HCEC 1CT (cell line): ENCODE data around the gene ABL2.
"Not testable (repeated sequence)": the region's sequence is repeated elsewhere in the genome, so short reads cannot be mapped to it uniquely, and the experiment has no call there.

Experiments
- DNase-seq: peaks from one replicate; pipeline ENCODE4 v3.0.0-alpha.2; 2017

ABL2 gene

DNA sequence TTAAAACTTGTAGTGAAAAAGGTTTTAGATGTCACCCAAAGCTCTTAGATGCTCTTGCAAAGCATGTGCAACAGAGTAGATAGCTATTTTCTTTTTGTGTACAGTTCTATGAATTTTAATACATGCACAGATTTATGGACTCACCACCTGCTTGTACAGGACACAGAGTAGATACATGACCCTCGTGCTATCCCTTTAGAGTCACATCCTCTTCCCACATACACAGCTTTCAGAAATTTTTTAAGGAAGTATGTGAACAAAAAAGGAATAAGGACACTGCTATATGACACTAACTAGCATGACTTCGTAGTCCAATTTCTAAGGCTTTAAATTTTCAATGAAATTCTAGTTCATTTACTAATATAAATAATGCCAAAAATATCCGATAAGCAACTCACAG, 60.9 kb downstream of the ABL2 start:
- no peak for DNase-seq

GRCh38 chr1:179167955-179168354, 61.5 kb downstream of the ABL2 start:
- no peak for DNase-seq

- DNase-seq = no peak
Measured at GRCh38 chr1:179167418-179167777, 62.1 kb downstream of the ABL2 start.

DNA sequence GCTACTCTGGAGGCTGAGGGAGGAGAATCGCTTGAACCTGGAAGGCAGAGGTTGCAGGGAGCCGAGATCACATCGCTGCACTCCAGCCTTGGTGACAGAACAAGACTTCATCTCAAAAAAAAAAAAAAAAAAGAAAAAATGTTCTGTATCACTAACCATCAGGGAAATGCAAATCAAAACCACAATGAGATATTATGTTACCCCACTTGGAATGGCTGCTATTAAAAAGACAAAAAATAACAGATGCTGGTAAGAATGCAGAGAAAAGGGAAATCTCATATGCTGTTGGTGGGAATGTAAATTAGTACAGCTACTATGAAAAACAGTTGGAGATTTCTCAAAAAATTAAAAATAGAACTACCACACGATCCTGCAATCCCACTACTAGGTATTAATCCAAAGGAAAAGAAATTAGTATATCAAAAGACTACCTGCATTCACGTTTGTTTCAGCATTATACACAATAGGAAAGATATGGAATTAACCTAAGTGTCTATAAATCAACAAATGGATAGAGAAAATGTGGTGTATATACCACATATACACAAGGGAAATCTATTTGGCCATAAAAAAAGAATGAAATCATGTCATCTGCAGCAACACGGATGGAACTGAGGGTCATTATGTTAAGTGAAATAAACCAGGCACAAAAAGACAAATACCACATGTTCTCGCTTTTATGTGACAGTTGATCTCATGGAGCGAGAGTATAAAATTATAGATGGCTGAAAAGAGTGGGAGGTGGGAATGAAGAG, 62.6 kb downstream of the ABL2 start:
- no peak for DNase-seq

DNA sequence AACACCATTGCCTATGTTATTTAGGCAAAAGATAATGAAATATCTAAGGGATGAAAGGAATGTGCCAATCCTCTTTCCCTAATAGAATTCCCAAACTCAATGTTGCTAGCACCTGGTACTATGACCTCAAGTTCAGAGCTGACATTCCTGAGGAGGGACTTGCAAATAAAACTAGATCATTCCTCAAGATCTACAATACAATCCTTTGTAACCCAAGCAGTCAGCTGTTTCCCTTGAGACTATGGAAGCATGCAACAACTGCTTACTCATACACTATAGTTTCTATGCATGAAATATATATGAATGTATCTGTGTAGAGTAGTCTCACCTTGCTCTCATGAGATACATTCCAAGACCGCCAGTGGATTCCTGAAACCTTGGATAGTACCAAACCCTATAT, 65.0 kb downstream of the ABL2 start:
- peak; percentile 65 for DNase-seq

- no peak for DNase-seq
Measured at GRCh38 chr1:179156708-179157107, 72.8 kb downstream of the ABL2 start.

- no peak for DNase-seq
Measured at GRCh38 chr1:179156026-179156425, 73.5 kb downstream of the ABL2 start.

DNA sequence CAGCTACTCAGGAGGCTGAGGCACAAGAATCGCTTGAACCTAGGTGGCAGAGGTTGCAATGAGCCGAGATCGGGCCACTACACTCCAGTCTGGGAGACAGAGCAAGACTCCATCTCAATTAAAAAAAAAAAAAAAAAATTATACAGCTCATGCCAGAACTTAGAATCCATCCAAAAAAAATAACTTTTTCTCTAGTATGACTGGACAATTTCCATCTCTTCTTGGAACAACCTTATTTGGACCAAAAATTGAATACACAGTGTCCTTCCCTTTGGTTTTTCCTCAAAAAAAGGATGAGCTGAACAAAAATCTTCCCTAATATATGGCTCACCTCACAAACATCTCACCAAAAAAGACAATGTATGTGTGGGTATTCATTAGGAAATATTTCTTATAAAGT, 73.9 kb downstream of the ABL2 start:
- no peak for DNase-seq

- no peak for DNase-seq
Measured at GRCh38 chr1:179154437-179154836, 75.0 kb downstream of the ABL2 start.

DNA sequence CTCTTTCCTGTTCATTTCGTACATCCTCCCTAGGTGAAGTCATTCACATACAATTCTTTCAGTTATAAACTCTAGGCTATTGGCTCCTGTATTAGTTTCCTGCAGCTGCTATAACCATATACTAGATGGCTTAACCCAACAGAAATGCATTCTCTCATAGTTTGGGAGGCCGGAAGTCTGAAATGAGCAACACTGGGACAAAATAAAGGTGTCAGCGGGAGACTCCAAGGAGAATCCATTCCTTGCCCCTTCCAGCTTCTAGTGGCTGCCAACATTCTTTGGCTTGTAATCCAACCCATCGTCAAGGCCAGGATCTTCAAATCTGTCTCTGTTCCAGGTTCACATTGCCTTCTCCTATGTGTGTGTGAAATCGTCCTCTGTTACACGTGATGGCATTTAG, 76.3 kb downstream of the ABL2 start:
- no peak for DNase-seq

- no peak for DNase-seq
Measured at GRCh38 chr1:179151908-179152682, 77.4 kb downstream of the ABL2 start.

DNA sequence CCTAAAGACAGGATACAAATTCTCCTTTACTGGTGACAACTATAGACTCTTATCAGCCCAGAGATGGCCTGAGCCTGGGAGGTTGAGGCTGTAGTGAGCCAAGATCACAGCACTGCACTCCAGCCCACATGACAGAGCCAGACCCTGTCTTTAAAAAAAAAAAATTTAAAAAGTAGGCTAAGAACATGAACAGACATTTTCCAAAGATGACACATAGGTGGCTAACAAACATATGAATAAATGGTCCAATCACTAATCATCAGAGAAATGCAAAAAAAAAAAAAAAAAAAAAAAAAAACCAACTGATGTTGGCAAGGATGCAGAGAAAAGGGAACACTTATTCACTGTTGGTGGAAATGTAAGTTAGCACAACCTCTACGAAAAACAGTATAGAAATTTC, 82.6 kb downstream of the ABL2 start:
- peak; percentile 78 for DNase-seq

GRCh38 chr1:179146476-179146875, 83.0 kb downstream of the ABL2 start:
- no peak for DNase-seq

DNA sequence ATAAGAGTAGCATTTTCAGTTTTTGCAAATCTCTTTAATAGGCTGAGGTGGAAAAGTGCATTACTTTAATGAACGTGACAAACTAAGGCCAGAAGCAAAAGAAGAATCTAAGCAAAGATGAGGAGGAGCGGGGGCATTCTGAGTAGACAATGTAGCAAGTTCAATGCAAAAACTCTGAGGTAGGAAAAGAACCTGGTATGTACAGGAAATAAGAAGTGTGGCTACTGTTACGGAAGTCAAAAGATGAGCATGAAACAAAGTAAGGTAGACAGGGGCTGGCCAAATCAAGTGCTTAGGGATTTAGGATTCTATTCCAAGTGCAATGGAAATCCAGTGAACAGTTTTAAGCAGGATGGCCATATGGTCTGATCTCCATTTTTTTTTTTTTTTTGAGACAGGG, 84.0 kb downstream of the ABL2 start:
- no peak for DNase-seq

- peak; percentile 78 for DNase-seq
Measured at GRCh38 chr1:179144626-179145025, 84.9 kb downstream of the ABL2 start.

DNA sequence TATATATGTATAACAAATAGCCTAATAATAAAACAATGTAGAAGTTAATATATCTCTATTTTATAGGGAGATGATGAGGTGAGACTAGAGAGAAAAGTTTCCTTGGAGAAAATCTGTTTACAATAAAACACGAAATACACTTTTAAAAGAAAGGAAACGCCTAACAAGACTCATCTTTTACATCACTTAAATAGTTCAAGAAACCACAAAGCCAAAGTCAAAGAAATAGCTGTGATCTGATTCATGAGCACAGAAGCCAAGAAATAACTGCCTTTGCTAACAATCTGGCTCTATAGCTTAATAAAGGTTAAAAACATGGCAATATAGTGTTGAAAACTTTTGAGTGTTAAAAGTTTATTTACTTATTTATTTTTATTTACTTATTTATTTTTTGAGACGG, 86.2 kb downstream of the ABL2 start:
- peak; percentile 96 for DNase-seq

DNA sequence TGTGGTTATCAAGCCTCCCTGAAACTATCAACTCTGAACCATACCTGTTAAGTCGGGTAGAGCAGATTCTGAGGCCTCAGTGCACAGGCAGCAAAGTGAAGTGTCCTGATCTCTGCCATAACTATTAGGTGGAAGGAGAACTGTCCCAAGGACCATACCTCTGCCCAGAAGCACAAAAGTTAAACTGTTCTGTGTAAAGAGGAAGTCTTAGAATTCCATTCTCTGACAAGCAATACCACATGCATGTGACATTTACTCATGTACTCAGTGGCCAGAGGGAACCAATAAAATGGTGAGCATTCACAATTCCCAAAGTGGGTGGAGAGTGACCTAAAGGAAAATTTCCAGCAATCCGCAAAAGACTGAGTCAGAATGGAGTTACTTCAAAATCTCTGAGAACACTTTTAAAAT, 86.6 kb downstream of the ABL2 start:
- DNase-seq = peak; percentile 98

DNA sequence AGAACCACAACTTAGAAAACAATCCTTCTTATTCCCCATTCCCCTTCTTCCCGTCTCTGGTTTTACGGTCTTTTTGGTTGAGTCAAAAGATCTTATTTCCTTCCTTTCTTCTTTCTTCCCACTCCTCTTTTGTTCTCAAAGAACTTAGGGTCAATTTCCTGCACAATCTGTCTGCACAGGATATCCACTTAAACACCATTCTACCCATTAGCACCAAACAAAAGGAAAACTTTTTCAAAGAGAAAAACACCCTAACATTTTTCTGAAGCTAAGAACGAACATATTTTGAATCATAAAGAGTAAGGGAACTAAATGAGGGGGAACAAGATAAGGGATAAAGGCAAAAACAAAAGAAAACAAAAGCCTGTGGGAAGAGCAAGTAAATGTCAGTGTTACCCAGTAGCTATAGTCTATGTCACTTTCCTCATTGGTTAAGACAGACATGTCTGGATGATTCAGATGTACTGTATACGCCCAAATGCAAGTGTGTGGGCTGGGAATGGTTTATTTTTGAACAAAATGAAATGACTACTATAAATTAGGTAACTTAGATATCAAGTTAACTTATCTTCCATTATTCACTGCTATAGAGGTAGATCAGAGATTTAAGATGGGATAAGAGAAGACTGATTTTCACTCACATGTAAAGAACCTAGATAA, 87.8 kb downstream of the ABL2 start:
- peak; percentile 82 for DNase-seq

DNA sequence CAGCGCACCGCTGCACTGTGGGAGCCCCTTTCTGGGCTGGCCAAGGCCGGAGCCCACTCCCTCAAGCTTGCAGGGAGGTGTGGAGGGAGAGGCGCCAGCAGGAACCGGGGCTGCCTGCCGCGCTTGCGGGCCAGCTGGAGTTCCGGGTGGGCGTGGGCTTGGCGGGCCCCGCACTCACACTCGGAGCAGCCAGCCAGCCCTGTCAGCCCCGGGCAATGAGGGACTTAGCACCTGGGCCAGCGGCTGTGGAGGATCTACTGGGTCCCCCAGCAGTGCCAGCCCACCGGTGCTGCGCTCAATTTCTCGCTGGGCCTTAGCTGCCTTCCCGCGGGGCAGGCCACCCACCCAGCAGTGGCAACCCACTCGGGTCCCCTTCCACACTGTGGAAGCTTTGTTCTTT, 90.7 kb downstream of the ABL2 start:
- not testable (repeated sequence) for DNase-seq

DNA sequence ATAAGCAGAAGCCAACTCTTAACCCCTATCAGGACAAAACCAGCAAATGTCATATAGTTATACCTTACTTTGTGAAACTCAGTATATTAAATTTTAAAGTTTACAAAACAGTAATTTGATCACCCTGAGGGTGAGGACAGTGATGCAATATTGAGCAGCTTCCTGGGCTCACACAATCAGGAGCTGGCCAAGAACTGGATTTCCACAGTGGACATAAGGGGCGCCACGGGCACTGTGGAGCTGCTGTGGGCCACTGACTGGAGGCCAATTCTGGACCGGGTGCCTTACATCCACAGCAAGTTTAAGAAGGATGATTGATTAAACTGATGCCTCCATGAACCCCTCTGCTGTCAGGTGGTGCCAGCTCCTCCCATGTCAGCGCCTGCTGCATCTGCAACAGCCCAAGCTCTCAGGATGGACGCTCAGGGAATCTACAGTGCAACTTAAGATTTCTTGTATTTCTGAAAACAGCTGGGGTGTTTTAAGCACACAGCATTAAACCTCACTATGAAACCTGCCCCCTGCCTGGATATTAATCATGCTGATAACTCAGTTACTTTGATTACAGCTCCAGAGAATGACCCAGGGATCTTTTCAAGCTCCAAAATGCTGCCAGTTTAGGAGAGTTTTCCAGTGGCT, 91.7 kb downstream of the ABL2 start:
- no peak for DNase-seq

DNA sequence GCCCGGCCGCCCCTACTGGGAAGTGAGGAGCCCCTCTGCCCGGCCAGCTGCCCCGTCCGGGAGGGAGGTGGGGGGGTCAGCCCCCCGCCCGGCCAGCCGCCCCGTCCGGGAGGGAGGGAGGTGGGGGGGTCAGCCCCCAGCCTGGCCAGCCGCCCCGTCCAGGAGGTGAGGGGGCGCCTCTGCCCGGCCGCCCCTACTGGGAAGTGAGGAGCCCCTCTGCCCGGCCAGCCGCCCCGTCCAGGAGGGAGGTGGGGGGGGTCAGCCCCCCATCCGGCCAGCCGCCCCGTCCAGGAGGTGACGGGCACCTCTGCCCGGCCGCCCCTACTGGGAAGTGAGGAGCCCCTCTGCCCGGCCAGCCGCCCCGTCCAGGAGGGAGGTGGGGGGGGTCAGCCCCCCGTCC, 93.8 kb downstream of the ABL2 start:
- DNase-seq = not testable (repeated sequence)

DNA sequence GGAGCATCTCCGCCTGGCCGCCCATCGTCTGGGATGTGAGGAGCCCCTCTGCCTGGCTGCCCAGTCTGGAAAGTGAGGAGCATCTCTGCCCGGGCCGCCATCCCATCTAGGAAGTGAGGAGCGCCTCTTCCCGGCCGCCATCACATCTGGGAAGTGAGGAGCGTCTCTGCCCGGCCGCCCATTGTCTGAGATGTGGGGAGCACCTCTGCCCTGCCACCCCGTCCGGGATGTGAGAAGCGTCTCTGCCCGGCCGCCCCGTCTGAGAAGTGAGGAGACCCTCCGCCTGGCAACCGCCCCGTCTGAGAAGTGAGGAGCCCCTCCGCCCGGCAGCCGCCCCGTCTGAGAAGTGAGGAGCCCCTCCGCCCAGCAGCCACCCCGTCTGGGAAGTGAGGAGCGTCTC, 94.3 kb downstream of the ABL2 start:
- DNase-seq = not testable (repeated sequence)

GRCh38 chr1:179129702-179130473, 99.6 kb downstream of the ABL2 start:
- peak; percentile 33 for DNase-seq
